HepG2 (cell line): Measurements from ENCODE around the gene HELZ2. TPM values are rescaled to one million over a fixed set of nuclear protein-coding genes. Genes with fewer than 3 reads are reported as not detected.

Experiments
- polyA plus RNA-seq, 8 experiments: library from polyadenylated mRNA; depleted of rRNA in 3 of 8; stranded (reverse) in 7 of 8; unstranded in 1 of 8; fragments of >200 nt; fragmentation: Illumina TruSeq in 4 of 8; extraction: Trizol in 4 of 8; gene quantifications; 2 replicates each; pipeline versions ENCODE4 v1.2.1 to v1.2.3, GENCODE V29; 2011 to 2016; ENCODE audit warnings: low read depth in 4 of 8, missing spikeins in 1 of 8, mixed read lengths in 1 of 8; ENCODE audit not compliant: insufficient read depth in 1 of 8
- total RNA-seq, 5 experiments: library from RNA; depleted of rRNA; stranded (reverse); fragments of >200 nt; fragmentation: Illumina TruSeq; extraction: Trizol; gene quantifications; 2 replicates each; pipeline ENCODE4 v1.2.3, GENCODE V29; 2016; ENCODE audit warnings: low read depth in 1 of 5

The HELZ2 gene
- total and polyA plus RNA-seq, 2 of the 13 experiments (the other 11 are each of a cell fraction or from before 2014, with no cell fraction given): 9.6 to 10.1 TPM

Other genes with a start within 250 kb of the HELZ2 start
- gene CHRNA4, start 212.9 kb downstream of the HELZ2 start, total RNA-seq (2016; rRNA removed; fragmentation: Illumina TruSeq; extraction: Trizol): not detected in 2 replicates
- gene CHRNA4, start 212.9 kb downstream of the HELZ2 start, polyA plus RNA-seq (2011; rRNA removed): not detected in 2 replicates
- not detected in 2 replicates for gene KCNQ2, start 101.6 kb downstream of the HELZ2 start, total RNA-seq (2016; rRNA removed; fragmentation: Illumina TruSeq; extraction: Trizol)
- gene KCNQ2, start 101.6 kb downstream of the HELZ2 start, polyA plus RNA-seq (2011; rRNA removed): not detected in 2 replicates
- 0.36 and 0.44 TPM in 2 replicates for gene EEF1A2, start 75.2 kb downstream of the HELZ2 start, total RNA-seq (2016; rRNA removed; fragmentation: Illumina TruSeq; extraction: Trizol)
- 0.87 and 1.8 TPM in 2 replicates for gene EEF1A2, start 75.2 kb downstream of the HELZ2 start, polyA plus RNA-seq (2011; rRNA removed)
- gene PPDPF, start 53.5 kb downstream of the HELZ2 start, total RNA-seq (2016; rRNA removed; fragmentation: Illumina TruSeq; extraction: Trizol): 6.0 and 7.0 TPM in 2 replicates
- gene PPDPF, start 53.5 kb downstream of the HELZ2 start, polyA plus RNA-seq (2011; rRNA removed): 1.8 and 2.2 TPM in 2 replicates
- not detected in 2 replicates for gene PTK6, start 36.9 kb downstream of the HELZ2 start, total RNA-seq (2016; rRNA removed; fragmentation: Illumina TruSeq; extraction: Trizol)
- 0.07 and 0.08 TPM in 2 replicates for gene PTK6, start 36.9 kb downstream of the HELZ2 start, polyA plus RNA-seq (2011; rRNA removed)
- gene SRMS, start 26.5 kb downstream of the HELZ2 start, total RNA-seq (2016; rRNA removed; fragmentation: Illumina TruSeq; extraction: Trizol): not detected in 2 replicates
- gene SRMS, start 26.5 kb downstream of the HELZ2 start, polyA plus RNA-seq (2011; rRNA removed): 0.09 TPM in 1 of 2 replicates, not detected in the other
- not detected in 2 replicates for gene FNDC11, start 20.1 kb downstream of the HELZ2 start, total RNA-seq (2016; rRNA removed; fragmentation: Illumina TruSeq; extraction: Trizol)
- 0.07 and 0.13 TPM in 2 replicates for gene FNDC11, start 20.1 kb downstream of the HELZ2 start, polyA plus RNA-seq (2011; rRNA removed)
- 11.6 and 12.4 TPM in 2 replicates for gene GMEB2, start 52.9 kb upstream of the HELZ2 start, total RNA-seq (2016; rRNA removed; fragmentation: Illumina TruSeq; extraction: Trizol)
- 10.6 and 11.5 TPM in 2 replicates for gene GMEB2, start 52.9 kb upstream of the HELZ2 start, polyA plus RNA-seq (2011; rRNA removed)
- gene STMN3, start 79.2 kb upstream of the HELZ2 start, total RNA-seq (2016; rRNA removed; fragmentation: Illumina TruSeq; extraction: Trizol): 28.1 and 48.3 TPM in 2 replicates
- gene STMN3, start 79.2 kb upstream of the HELZ2 start, polyA plus RNA-seq (2011; rRNA removed): 21.0 and 28.5 TPM in 2 replicates
- gene RTEL1, start 84.1 kb upstream of the HELZ2 start, total RNA-seq (2016; rRNA removed; fragmentation: Illumina TruSeq; extraction: Trizol): 10.9 and 21.8 TPM in 2 replicates
- gene RTEL1, start 84.1 kb upstream of the HELZ2 start, polyA plus RNA-seq (2011; rRNA removed): 29.5 and 36.4 TPM in 2 replicates
- gene TNFRSF6B, start 122.4 kb upstream of the HELZ2 start, total RNA-seq (2016; rRNA removed; fragmentation: Illumina TruSeq; extraction: Trizol): not detected in 2 replicates
- gene TNFRSF6B, start 122.4 kb upstream of the HELZ2 start, polyA plus RNA-seq (2011; rRNA removed): 0.24 and 0.86 TPM in 2 replicates
- gene ARFRP1, start 133.7 kb upstream of the HELZ2 start, total RNA-seq (2016; rRNA removed; fragmentation: Illumina TruSeq; extraction: Trizol): 33.7 and 51.1 TPM in 2 replicates
- 32.0 and 42.8 TPM in 2 replicates for gene ARFRP1, start 133.7 kb upstream of the HELZ2 start, polyA plus RNA-seq (2011; rRNA removed)
- gene ZGPAT, start 133.8 kb upstream of the HELZ2 start, total RNA-seq (2016; rRNA removed; fragmentation: Illumina TruSeq; extraction: Trizol): 40.2 and 41.9 TPM in 2 replicates
- 23.0 and 32.8 TPM in 2 replicates for gene ZGPAT, start 133.8 kb upstream of the HELZ2 start, polyA plus RNA-seq (2011; rRNA removed)
- gene LIME1, start 162.4 kb upstream of the HELZ2 start, total RNA-seq (2016; rRNA removed; fragmentation: Illumina TruSeq; extraction: Trizol): 51.5 and 61.5 TPM in 2 replicates
- 13.0 and 23.5 TPM in 2 replicates for gene LIME1, start 162.4 kb upstream of the HELZ2 start, polyA plus RNA-seq (2011; rRNA removed)
- gene SLC2A4RG, start 165.5 kb upstream of the HELZ2 start, total RNA-seq (2016; rRNA removed; fragmentation: Illumina TruSeq; extraction: Trizol): 47.4 and 91.4 TPM in 2 replicates
- gene SLC2A4RG, start 165.5 kb upstream of the HELZ2 start, polyA plus RNA-seq (2011; rRNA removed): 95.9 and 105 TPM in 2 replicates